Measurements from ENCODE around the gene TRPC4AP.

Gene TRPC4AP

GRCh38 chr20:35042268-35042667 lies 50.3 kb downstream of the TRPC4AP start:
- no peak overlapping the region for H3K9ac ChIP-seq (ENCODE audit: low read length)
- no peaks in the 10 kb centered on the region for H3K9me3 ChIP-seq (replicated peaks; ENCODE audit: insufficient read depth, low read length)
- no peaks in the 10 kb centered on the region for H3K9me2 ChIP-seq (replicated peaks; ENCODE audit: insufficient read depth, low read length)
- H3K4me2 ChIP-seq (ENCODE audit: low read depth, low read length), result no peak overlapping the region
- TF ChIP-seq EZH2 (optimal IDR thresholded peaks at IDR 0.05; ENCODE audit: low read depth, low read length) (no peak), CTCF (IDR thresholded peaks at IDR 0.05; ENCODE audit: low read length) (no peak), EZH2phosphoT487 (IDR thresholded peaks at IDR 0.05; ENCODE audit: low read length) (no peak)
- H3K4me1 ChIP-seq (ENCODE audit: low read length), result peaks cover 23% of the 10 kb centered on the region
- no peaks in the 10 kb centered on the region for H3K27me3 ChIP-seq (replicated peaks; ENCODE audit: insufficient read depth, low read length)
- no peaks in the 10 kb centered on the region; the same call in 1 of the 2 replicates for H4K20me1 ChIP-seq (ENCODE audit: insufficient read depth, low read length)
- no peak overlapping the region for H3K4me3 ChIP-seq (ENCODE audit: low read length)
- H3K36me3 ChIP-seq (replicated peaks; ENCODE audit: insufficient read depth, low read length), result peaks cover 3% of the 10 kb centered on the region; the same call in 1 of the 2 replicates
- peaks cover 11% of the 10 kb centered on the region for H3F3A ChIP-seq (ENCODE audit: insufficient read depth, low read length)
- H2AFZ ChIP-seq (ENCODE audit: low read length), result no peak overlapping the region
- H3K27ac ChIP-seq (ENCODE audit: low read length), result no peak overlapping the region
- DNase-seq, result no peak
- H3K79me2 ChIP-seq (ENCODE audit: low read length), result peaks cover 23% of the 10 kb centered on the region

GRCh38 chr20:35040646-35041045 lies 52.0 kb downstream of the TRPC4AP start:
- Histone ChIP-seq H4K20me1 (ENCODE audit: insufficient read depth, low read length) (no peaks in the 10 kb centered on the region; the same call in 1 of the 2 replicates), H3K4me2 (ENCODE audit: low read depth, low read length) (no peak overlapping the region), H3K9ac (ENCODE audit: low read length) (no peak overlapping the region), H3K4me1 (ENCODE audit: low read length) (peaks cover 23% of the 10 kb centered on the region), H3K9me3 (replicated peaks; ENCODE audit: insufficient read depth, low read length) (no peaks in the 10 kb centered on the region), H3K4me3 (ENCODE audit: low read length) (no peak overlapping the region), H2AFZ (ENCODE audit: low read length) (no peak overlapping the region), H3K79me2 (ENCODE audit: low read length) (peaks cover 23% of the 10 kb centered on the region), H3K9me2 (replicated peaks; ENCODE audit: insufficient read depth, low read length) (no peaks in the 10 kb centered on the region), H3K27ac (ENCODE audit: low read length) (no peak overlapping the region), H3K36me3 (replicated peaks; ENCODE audit: insufficient read depth, low read length) (peaks cover 3% of the 10 kb centered on the region), H3F3A (ENCODE audit: insufficient read depth, low read length) (peaks cover 11% of the 10 kb centered on the region), H3K27me3 (replicated peaks; ENCODE audit: insufficient read depth, low read length) (no peaks in the 10 kb centered on the region)
- TF ChIP-seq EZH2phosphoT487 (IDR thresholded peaks at IDR 0.05; ENCODE audit: low read length), result no peak
- no peak for TF ChIP-seq CTCF (IDR thresholded peaks at IDR 0.05; ENCODE audit: low read length)
- no peak for TF ChIP-seq EZH2 (optimal IDR thresholded peaks at IDR 0.05; ENCODE audit: low read depth, low read length)
- DNase-seq, result no peak

- Histone ChIP-seq H3K9me3 (replicated peaks; ENCODE audit: insufficient read depth, low read length) (no peaks in the 10 kb centered on the region), H3K36me3 (replicated peaks; ENCODE audit: insufficient read depth, low read length) (peaks cover 3% of the 10 kb centered on the region), H3K9ac (ENCODE audit: low read length) (no peak overlapping the region), H3K27ac (ENCODE audit: low read length) (no peak overlapping the region), H2AFZ (ENCODE audit: low read length) (no peak overlapping the region), H3K27me3 (replicated peaks; ENCODE audit: insufficient read depth, low read length) (no peaks in the 10 kb centered on the region), H3K79me2 (ENCODE audit: low read length) (peaks cover 23% of the 10 kb centered on the region), H3K9me2 (replicated peaks; ENCODE audit: insufficient read depth, low read length) (no peaks in the 10 kb centered on the region), H4K20me1 (ENCODE audit: insufficient read depth, low read length) (no peaks in the 10 kb centered on the region; the same call in 1 of the 2 replicates), H3F3A (ENCODE audit: insufficient read depth, low read length) (peaks cover 7% of the 10 kb centered on the region), H3K4me3 (ENCODE audit: low read length) (no peak overlapping the region), H3K4me1 (ENCODE audit: low read length) (peaks cover 20% of the 10 kb centered on the region), H3K4me2 (ENCODE audit: low read depth, low read length) (no peak overlapping the region)
- TF ChIP-seq EZH2phosphoT487 (IDR thresholded peaks at IDR 0.05; ENCODE audit: low read length), result no peak
- no peak for TF ChIP-seq EZH2 (optimal IDR thresholded peaks at IDR 0.05; ENCODE audit: low read depth, low read length)
- TF ChIP-seq CTCF (IDR thresholded peaks at IDR 0.05; ENCODE audit: low read length), result no peak
- DNase-seq, result no peak
These were observed 52.6 kb downstream of the TRPC4AP start for GRCh38 chr20:35039846-35040489.
